GM12874 (cell line): ENCODE measurements around the gene ARGLU1.

ENCODE experiments used
- CTCF ChIP-seq: IDR thresholded peaks from 2 replicates; pipeline ENCODE4 v1.5.1; 2011; ENCODE audit warnings: low read depth, mild to moderate bottlenecking, control low read depth, low read length, moderate library complexity; ENCODE audit not compliant: insufficient read depth

ARGLU1 gene

GRCh38 chr13:106594980-106595379 is 27.0 kb upstream of the ARGLU1 start:
- no peak for TF ChIP-seq CTCF

GRCh38 chr13:106593132-106593531 is 25.2 kb upstream of the ARGLU1 start:
- TF ChIP-seq CTCF = no peak

GRCh38 chr13:106591299-106591698 is 23.4 kb upstream of the ARGLU1 start:
- TF ChIP-seq CTCF = no peak

GRCh38 chr13:106589716-106590115 is 21.8 kb upstream of the ARGLU1 start:
- TF ChIP-seq CTCF = no peak

- no peak for TF ChIP-seq CTCF
Observed at GRCh38 chr13:106588367-106588766, 20.4 kb upstream of the ARGLU1 start.

GRCh38 chr13:106587787-106588186 is 19.9 kb upstream of the ARGLU1 start:
- TF ChIP-seq CTCF = no peak

GRCh38 chr13:106586648-106587166 is 18.8 kb upstream of the ARGLU1 start:
- TF ChIP-seq CTCF = no peak
